ENCODE measurements around the gene PWP1. TPM values are rescaled to one million over a fixed set of nuclear protein-coding genes. Genes with fewer than 3 reads are reported as not detected.
"Not testable (repeated sequence)": the region's sequence is repeated elsewhere in the genome, so short reads cannot be mapped to it uniquely, and the experiment has no call there.

Gene PWP1
- total RNA-seq, 1 donor from 2014 or later: 84.0 TPM

DNA sequence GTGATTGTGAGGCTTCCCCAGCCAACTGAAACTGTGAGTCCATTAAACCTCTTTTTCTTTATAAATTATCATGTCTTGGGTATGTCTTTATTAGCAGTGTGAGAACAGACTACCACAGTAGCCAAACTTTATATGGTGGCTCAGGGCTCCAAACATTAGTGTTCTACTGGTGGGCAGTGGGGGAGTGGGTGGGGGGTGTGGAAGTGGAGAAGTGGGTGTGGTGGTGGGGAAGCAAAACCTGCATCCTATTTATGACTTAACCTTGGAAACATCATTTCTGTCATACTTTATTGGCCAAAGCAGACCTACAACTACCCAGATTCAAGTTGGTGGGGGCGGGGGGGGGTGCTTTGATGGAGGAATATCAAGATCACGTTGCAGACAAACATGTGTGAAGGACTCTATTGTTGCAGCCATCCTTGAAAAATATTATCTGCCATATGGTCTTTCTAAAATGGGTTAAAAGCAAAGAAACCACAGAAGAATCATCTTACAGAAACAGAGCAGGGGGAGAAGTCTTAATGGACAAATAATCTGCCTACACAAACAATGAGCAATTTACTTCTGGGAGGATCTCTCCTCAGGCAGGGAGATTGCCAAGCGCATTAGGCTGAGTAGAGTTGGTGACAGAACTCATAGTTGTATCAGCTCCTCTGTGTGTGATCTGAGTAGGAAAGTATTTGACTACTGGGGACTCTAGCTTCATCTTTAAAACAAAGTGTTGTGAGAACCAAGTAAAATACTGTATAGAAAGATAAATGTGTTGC is 1.4 kb upstream of the PWP1 start:
- peaks cover 0 to 7% of the 10 kb centered on the region in 2 donors for H3K36me3 ChIP-seq
- DNase-seq (ENCODE audit: extremely low spot score in 2 of 2): no peak
- peaks cover 27% of the 10 kb centered on the region for H3K4me1 ChIP-seq
- H3K27ac ChIP-seq: no peak overlapping the region
- no peaks in the 10 kb centered on the region for H3K27me3 ChIP-seq
- intact Hi-C loops (cut with DNase I): no loop called here
- H3K4me3 ChIP-seq: peak overlapping the region; percentile 82 to 86
- no peak for TF ChIP-seq POLR2AphosphoS5 (IDR thresholded peaks at IDR 0.05; ENCODE audit: insufficient read depth in 1 of 2, low read depth in 1 of 2)
- TF ChIP-seq POLR2A (IDR thresholded peaks at IDR 0.05): no peak
- TF ChIP-seq, protein P1, sequence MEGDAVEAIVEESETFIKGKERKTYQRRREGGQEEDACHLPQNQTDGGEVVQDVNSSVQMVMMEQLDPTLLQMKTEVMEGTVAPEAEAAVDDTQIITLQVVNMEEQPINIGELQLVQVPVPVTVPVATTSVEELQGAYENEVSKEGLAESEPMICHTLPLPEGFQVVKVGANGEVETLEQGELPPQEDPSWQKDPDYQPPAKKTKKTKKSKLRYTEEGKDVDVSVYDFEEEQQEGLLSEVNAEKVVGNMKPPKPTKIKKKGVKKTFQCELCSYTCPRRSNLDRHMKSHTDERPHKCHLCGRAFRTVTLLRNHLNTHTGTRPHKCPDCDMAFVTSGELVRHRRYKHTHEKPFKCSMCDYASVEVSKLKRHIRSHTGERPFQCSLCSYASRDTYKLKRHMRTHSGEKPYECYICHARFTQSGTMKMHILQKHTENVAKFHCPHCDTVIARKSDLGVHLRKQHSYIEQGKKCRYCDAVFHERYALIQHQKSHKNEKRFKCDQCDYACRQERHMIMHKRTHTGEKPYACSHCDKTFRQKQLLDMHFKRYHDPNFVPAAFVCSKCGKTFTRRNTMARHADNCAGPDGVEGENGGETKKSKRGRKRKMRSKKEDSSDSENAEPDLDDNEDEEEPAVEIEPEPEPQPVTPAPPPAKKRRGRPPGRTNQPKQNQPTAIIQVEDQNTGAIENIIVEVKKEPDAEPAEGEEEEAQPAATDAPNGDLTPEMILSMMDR (IDR thresholded peaks at IDR 0.05): no peak
- H3K9me3 ChIP-seq: no peaks in the 10 kb centered on the region

DNA sequence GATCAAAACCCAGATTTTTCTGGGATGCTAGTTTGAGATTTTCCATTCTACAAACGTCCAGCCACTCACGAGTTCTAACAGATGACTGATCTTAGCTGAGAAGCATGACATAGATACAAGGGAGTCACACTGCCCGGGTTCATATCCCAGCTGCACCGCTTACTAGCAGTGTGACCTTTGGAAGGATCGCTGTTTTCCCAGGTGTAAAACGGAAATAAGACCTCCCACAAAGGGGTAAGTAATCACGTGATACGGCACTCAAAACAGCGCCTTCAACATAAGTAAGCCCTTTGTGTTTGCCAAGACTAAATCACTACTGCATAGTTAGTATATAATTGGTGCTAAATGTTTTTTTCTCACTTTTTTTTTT is 624 bp upstream of the PWP1 start:
- no peak overlapping the region for H3K27ac ChIP-seq
- TF ChIP-seq POLR2A (IDR thresholded peaks at IDR 0.05) (no peak), POLR2AphosphoS5 (IDR thresholded peaks at IDR 0.05; ENCODE audit: insufficient read depth in 1 of 2, low read depth in 1 of 2) (no peak)

DNA sequence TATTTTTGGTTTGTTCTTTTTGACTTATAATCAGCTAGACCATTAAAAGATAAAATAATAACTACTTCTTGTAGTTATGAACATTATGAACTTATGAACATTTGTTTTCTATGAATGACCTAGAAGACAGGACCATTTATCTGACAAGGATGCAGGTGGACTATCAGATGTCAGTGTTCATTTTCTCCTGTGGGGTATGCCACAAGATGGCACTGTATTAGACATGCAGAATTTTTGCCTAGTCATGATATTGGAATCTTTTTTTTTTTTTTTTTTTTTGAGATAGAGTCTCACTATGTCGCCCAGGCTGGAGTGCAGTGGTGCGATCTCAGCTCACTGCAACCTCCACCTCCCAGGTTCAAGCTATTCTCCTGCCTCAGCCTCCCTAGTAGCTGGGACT is 10.2 kb downstream of the PWP1 start:
- H3K4me1 ChIP-seq; H3K27ac ChIP-seq; H3K27me3 ChIP-seq; DNase-seq (ENCODE audit: extremely low spot score in 2 of 2); intact Hi-C loops (cut with DNase I); H3K4me3 ChIP-seq; H3K9me3 ChIP-seq: not testable (repeated sequence)
- H3K36me3 ChIP-seq: peaks cover 0 to 75% of the 10 kb centered on the region in 2 donors

More for the DNA sequence above, 624 bp upstream of the PWP1 start:
- Histone ChIP-seq H3K36me3 (peaks cover 0 to 15% of the 10 kb centered on the region in 2 donors), H3K4me1 (peaks cover 27% of the 10 kb centered on the region), H3K27me3 (no peaks in the 10 kb centered on the region), H3K9me3 (no peaks in the 10 kb centered on the region), H3K4me3 (peak overlapping the region; percentile 82 to 86)
- no peak for DNase-seq (ENCODE audit: extremely low spot score in 2 of 2)
- intact Hi-C loops (cut with DNase I): no loop called here

DNA sequence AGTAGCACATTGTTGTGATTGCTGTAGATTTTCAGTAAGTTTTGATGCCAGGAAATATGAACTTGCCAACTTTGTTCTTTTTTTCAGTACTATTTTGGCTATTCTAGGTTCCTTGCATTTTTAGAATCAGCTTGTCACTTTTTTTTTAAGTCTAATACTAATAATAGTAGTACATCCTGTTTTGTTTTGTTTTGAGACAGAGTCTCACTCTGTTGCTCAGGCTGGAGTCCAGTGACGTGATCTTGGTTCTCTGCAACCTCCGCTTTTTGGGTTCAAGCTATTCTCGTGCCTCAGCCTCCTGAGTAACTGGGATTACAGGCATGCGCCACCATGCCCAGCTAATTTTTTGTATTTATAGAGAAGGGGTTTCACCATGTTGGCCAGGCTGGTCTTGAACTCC is 16.5 kb downstream of the PWP1 start:
- Histone ChIP-seq H3K27me3 (no peaks in the 10 kb centered on the region), H3K4me3 (no peak overlapping the region), H3K27ac (no peak overlapping the region), H3K36me3 (peaks cover 0 to 87% of the 10 kb centered on the region in 2 donors), H3K9me3 (no peaks in the 10 kb centered on the region), H3K4me1 (no peaks in the 10 kb centered on the region)
- DNase-seq (ENCODE audit: extremely low spot score in 2 of 2): no peak
- intact Hi-C loops (cut with DNase I): no loop called here
- TF ChIP-seq POLR2AphosphoS5 (IDR thresholded peaks at IDR 0.05; ENCODE audit: insufficient read depth in 1 of 2, low read depth in 1 of 2) (no peak), POLR2A (IDR thresholded peaks at IDR 0.05) (no peak)
- TF ChIP-seq, protein P1 (IDR thresholded peaks at IDR 0.05): no peak

DNA sequence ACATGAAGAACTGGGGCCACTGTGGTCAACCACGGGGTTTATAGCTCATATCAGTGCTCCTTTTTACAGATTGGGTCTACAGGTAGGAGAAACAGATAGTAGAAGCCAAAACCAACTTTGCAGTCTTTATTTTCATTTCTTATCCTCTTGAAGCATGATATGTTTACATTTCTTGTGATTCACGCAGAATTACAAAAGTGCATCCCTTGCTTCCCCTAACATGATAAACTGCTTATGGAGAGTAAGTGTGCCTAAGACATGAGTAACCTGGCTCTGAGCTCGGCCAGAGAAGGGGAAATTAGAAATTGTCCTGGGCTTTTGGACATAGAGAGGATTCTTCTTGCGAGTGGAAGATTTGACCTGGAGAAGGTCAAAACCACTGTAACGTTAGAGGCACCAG is 18.4 kb downstream of the PWP1 start:
- Histone ChIP-seq H3K4me1 (no peaks in the 10 kb centered on the region), H3K27me3 (no peaks in the 10 kb centered on the region), H3K4me3 (no peak overlapping the region), H3K27ac (no peak overlapping the region), H3K36me3 (peaks cover 0 to 79% of the 10 kb centered on the region in 2 donors), H3K9me3 (no peaks in the 10 kb centered on the region)
- TF ChIP-seq POLR2A (IDR thresholded peaks at IDR 0.05) (no peak), POLR2AphosphoS5 (IDR thresholded peaks at IDR 0.05; ENCODE audit: insufficient read depth in 1 of 2, low read depth in 1 of 2) (no peak)
- TF ChIP-seq, protein P1 (IDR thresholded peaks at IDR 0.05): no peak
- DNase-seq (ENCODE audit: extremely low spot score in 2 of 2): no peak
- intact Hi-C loops (cut with DNase I): no loop called here

DNA sequence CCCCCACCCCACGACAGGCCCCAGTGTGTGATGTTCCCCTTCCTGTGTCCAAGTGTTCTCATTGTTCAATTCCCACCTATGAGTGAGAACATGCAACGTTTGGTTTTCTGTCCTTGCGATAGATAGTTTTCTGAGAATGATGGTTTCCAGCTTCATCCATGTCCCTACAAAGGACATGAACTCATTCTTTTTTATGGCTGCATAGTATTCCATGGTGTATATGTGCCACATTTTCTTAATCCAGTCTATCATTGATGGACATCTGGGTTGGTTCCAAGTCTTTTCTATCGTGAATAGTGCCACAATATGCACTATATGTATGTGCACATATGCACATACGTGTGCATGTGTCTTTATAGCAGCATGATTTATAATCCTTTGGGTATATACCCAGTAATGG is 19.9 kb downstream of the PWP1 start:
- H3K27me3 ChIP-seq; DNase-seq (ENCODE audit: extremely low spot score in 2 of 2); H3K4me3 ChIP-seq; H3K4me1 ChIP-seq; intact Hi-C loops (cut with DNase I); H3K9me3 ChIP-seq; H3K27ac ChIP-seq: not testable (repeated sequence)
- H3K36me3 ChIP-seq: peaks cover 0 to 79% of the 10 kb centered on the region in 2 donors
